H9 (cell line): ENCODE data around the gene KCTD16. TPM values are rescaled to one million over a fixed set of nuclear protein-coding genes. Genes with fewer than 3 reads are reported as not detected.

ENCODE experiments used
- DNase-seq: peaks from one replicate; pipeline ENCODE4 v3.0.0-alpha.2; 2017
- H2AFZ ChIP-seq: one replicate; pipeline ENCODE4 v1.6.1; 2013; ENCODE audit warnings: mild to moderate bottlenecking, low read length, control low read depth, moderate library complexity
- H2AK5ac ChIP-seq: 2 replicates; pipeline ENCODE4 v1.6.1; 2013; ENCODE audit warnings: low read length, control low read depth, mixed read lengths; ENCODE audit not compliant: insufficient read length
- H2BK120ac ChIP-seq: one replicate; pipeline ENCODE4 v1.6.1; 2013; ENCODE audit warnings: low read depth, mild to moderate bottlenecking, low read length, control low read depth, inconsistent platforms; ENCODE audit not compliant: poor library complexity, severe bottlenecking
- H2BK12ac ChIP-seq: 2 replicates; pipeline ENCODE4 v1.6.1; 2013; ENCODE audit warnings: low read length, control low read depth, mixed read lengths, low read depth; ENCODE audit not compliant: insufficient read length
- H2BK15ac ChIP-seq: 2 replicates; pipeline ENCODE4 v1.6.1; 2013; ENCODE audit warnings: low read depth, low read length, control low read depth
- H2BK20ac ChIP-seq: one replicate; pipeline ENCODE4 v1.6.1; 2013; ENCODE audit warnings: low read depth, mild to moderate bottlenecking, low read length, control low read depth, inconsistent platforms; ENCODE audit not compliant: poor library complexity, severe bottlenecking
- H2BK5ac ChIP-seq: 2 replicates; pipeline ENCODE4 v1.6.1; 2013; ENCODE audit warnings: low read length, control low read depth, mixed read lengths; ENCODE audit not compliant: insufficient read length
- H3K14ac ChIP-seq: 2 replicates; pipeline ENCODE4 v1.6.1; 2013; ENCODE audit warnings: low read length, control low read depth; ENCODE audit not compliant: insufficient read depth
- H3K18ac ChIP-seq: 2 replicates; pipeline ENCODE4 v1.6.1; 2013; ENCODE audit warnings: low read depth, mild to moderate bottlenecking, mixed read lengths, low read length, control low read depth; ENCODE audit not compliant: insufficient read length
- H3K23ac ChIP-seq: 2 replicates; pipeline ENCODE4 v1.6.1; 2013; ENCODE audit warnings: low read length, control low read depth, mixed read lengths, low read depth; ENCODE audit not compliant: insufficient read length
- H3K23me2 ChIP-seq: 2 replicates; pipeline ENCODE4 v1.6.1; 2013; ENCODE audit warnings: low read depth, mild to moderate bottlenecking, mixed read lengths, low read length, control low read depth; ENCODE audit not compliant: insufficient read length, poor library complexity, severe bottlenecking
- H3K27ac ChIP-seq: 2 replicates; pipeline ENCODE4 v1.5.1; 2013; ENCODE audit warnings: low read length, control low read depth, mixed read lengths, low read depth; ENCODE audit not compliant: insufficient read length
- H3K27me3 ChIP-seq: 2 replicates; pipeline ENCODE4 v1.6.1; 2013; ENCODE audit warnings: low read length, control low read depth, inconsistent platforms; ENCODE audit not compliant: insufficient read depth
- H3K4ac ChIP-seq: 2 replicates; pipeline ENCODE4 v1.6.1; 2013; ENCODE audit warnings: low read depth, mild to moderate bottlenecking, control low read depth, inconsistent platforms, low read length, moderate library complexity
- H3K4me1 ChIP-seq: 2 replicates; pipeline ENCODE4 v1.6.1; 2013; ENCODE audit warnings: low read length, control low read depth, inconsistent platforms; ENCODE audit not compliant: insufficient read depth
- H3K4me2 ChIP-seq: 2 replicates; pipeline ENCODE4 v1.6.1; 2013; ENCODE audit warnings: low read length, control low read depth, mixed read lengths; ENCODE audit not compliant: insufficient read length, insufficient read depth
- H3K56ac ChIP-seq: 2 replicates; pipeline ENCODE4 v1.6.1; 2013; ENCODE audit warnings: low read depth, mild to moderate bottlenecking, mixed read lengths, low read length, control low read depth; ENCODE audit not compliant: insufficient read length
- H3K79me1 ChIP-seq: 2 replicates; pipeline ENCODE4 v1.6.1; 2013; ENCODE audit warnings: low read depth, mild to moderate bottlenecking, moderate library complexity, low read length, control low read depth, inconsistent platforms; ENCODE audit not compliant: insufficient read depth, poor library complexity, severe bottlenecking
- H3K79me2 ChIP-seq: 2 replicates; pipeline ENCODE4 v1.6.1; 2013; ENCODE audit warnings: low read length, control low read depth, inconsistent platforms; ENCODE audit not compliant: insufficient read depth
- H3K9ac ChIP-seq: 2 replicates; pipeline ENCODE4 v1.6.1; 2013; ENCODE audit warnings: low read length, control low read depth, mixed read lengths; ENCODE audit not compliant: insufficient read length; ENCODE audit errors: extremely low read depth
- H3K9me3 ChIP-seq: one replicate; pipeline ENCODE4 v1.6.1; 2013; ENCODE audit warnings: low read depth, low read length, inconsistent platforms; ENCODE audit not compliant: control insufficient read depth
- H3T11ph ChIP-seq: one replicate; pipeline ENCODE4 v1.6.1; 2013; ENCODE audit warnings: mild to moderate bottlenecking, low read length, control low read depth, inconsistent platforms
- H4K20me1 ChIP-seq: one replicate; pipeline ENCODE4 v1.6.1; 2013; ENCODE audit not compliant: control insufficient read depth, insufficient read length, insufficient read depth
- H4K5ac ChIP-seq: 2 replicates; pipeline ENCODE4 v1.6.1; 2013; ENCODE audit warnings: low read depth, mild to moderate bottlenecking, mixed read lengths, low read length, control low read depth; ENCODE audit not compliant: insufficient read length
- H4K8ac ChIP-seq: replicated peaks from 2 replicates; pipeline ENCODE4 v1.6.1; 2013; ENCODE audit warnings: low read length, control low read depth, mixed read lengths, low read depth; ENCODE audit not compliant: insufficient read length
- H4K91ac ChIP-seq: 2 replicates; pipeline ENCODE4 v1.6.1; 2013; ENCODE audit warnings: low read depth, mild to moderate bottlenecking, moderate library complexity, mixed read lengths, low read length, control low read depth; ENCODE audit not compliant: insufficient read length
- H3K27ac Mint-ChIP-seq, 3 experiments: 2 replicates in 2 of 3; 3 replicates in 1 of 3; pipeline ENCODE4 v1.8.0; 2020 to 2021; ENCODE audit warnings: mixed read lengths in 3 of 3, mild to moderate bottlenecking in 1 of 3, moderate library complexity in 1 of 3
- H3K27me3 Mint-ChIP-seq: 2 replicates; pipeline ENCODE4 v1.8.0; 2021; ENCODE audit warnings: low read depth, mild to moderate bottlenecking, moderate library complexity, mixed read lengths
- H3K36me3 Mint-ChIP-seq, 3 experiments: 2 replicates in 2 of 3; 3 replicates in 1 of 3; pipeline ENCODE4 v1.8.0; 2020 to 2021; ENCODE audit warnings: low read depth in 3 of 3, mixed read lengths in 3 of 3; ENCODE audit not compliant: insufficient read depth in 1 of 3
- H3K4me1 Mint-ChIP-seq, 2 experiments: 2 replicates each; pipeline ENCODE4 v1.8.0; 2020; ENCODE audit warnings: mixed read lengths in 2 of 2
- H3K4me3 Mint-ChIP-seq, 2 experiments: 2 replicates in 1 of 2; 3 replicates in 1 of 2; pipeline ENCODE4 v1.8.0; 2020 to 2021; ENCODE audit warnings: mild to moderate bottlenecking in 2 of 2, mixed read lengths in 2 of 2, moderate library complexity in 1 of 2
- H3K9me3 Mint-ChIP-seq, 2 experiments: 2 replicates in 1 of 2; 3 replicates in 1 of 2; pipeline ENCODE4 v1.8.0; 2020; ENCODE audit warnings: mild to moderate bottlenecking in 2 of 2, mixed read lengths in 2 of 2, moderate library complexity in 1 of 2
- CTCF ChIP-seq: fragments of 200-600 bp; sonication (generic); conservative IDR thresholded peaks from 3 replicates; pipeline ENCODE4 v1.8.0; 2021; ENCODE audit warnings: antibody characterized with exemption, mild to moderate bottlenecking
- WGBS: extraction: QIAGEN DNeasy Blood & Tissue Kit; methylation state at CpG from one replicate; pipeline ENCODE4 v1.1.7; 2013; ENCODE audit warnings: missing lambda C conversion rate, low lambda C conversion rate, mixed read lengths; ENCODE audit not compliant: insufficient read length; ENCODE audit errors: extremely low coverage; 5-methylcytosine and 5-hydroxymethylcytosine counted together
- total RNA-seq: library from RNA; stranded (reverse); gene quantifications from 2 replicates; pipeline ENCODE4 v1.2.1, GENCODE V29; 2021

KCTD16 gene
- total RNA-seq, 1 experiment from 2014 or later: 0.09 TPM

DNA sequence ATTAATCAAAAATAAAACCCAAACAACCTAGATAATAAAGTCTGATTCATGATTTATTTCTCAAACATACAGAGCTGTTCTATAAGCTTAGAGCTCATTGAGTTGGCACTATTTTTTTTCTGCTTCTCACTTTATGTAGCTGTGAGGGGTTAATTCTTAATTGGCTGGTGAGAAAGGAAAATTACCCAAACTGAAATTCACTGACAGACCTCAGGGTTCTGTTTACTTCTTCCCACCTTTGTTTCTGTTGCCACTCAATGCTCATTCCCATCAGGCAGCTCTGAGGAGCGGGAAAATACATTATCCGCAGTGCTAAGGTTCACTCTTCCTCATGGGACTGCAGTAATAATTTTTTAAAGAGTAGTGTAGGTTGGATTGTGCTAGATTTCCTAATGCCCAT, 139.9 kb downstream of the KCTD16 start:
- no peak overlapping the region for H4K91ac ChIP-seq
- no peaks in the 10 kb centered on the region for H4K20me1 ChIP-seq
- no peak overlapping the region for H4K5ac ChIP-seq
- Mint-ChIP-seq H3K4me3 (no peak overlapping the region), H3K4me1 (peaks cover 0 to 4% of the 10 kb centered on the region in 2 experiments; a peak in 1 of 4 replicates), H3K36me3 (no peaks in the 10 kb centered on the region), H3K9me3 (no peaks in the 10 kb centered on the region; a peak in 1 of 5 replicates), H3K27me3 (no peaks in the 10 kb centered on the region), H3K27ac (no peak overlapping the region)
- no peak overlapping the region for H2AFZ ChIP-seq
- no peak overlapping the region for H3K9ac ChIP-seq
- H3K9me3 ChIP-seq: no peaks in the 10 kb centered on the region
- no peak overlapping the region for H3T11ph ChIP-seq
- no peaks in the 10 kb centered on the region for H3K4me1 ChIP-seq
- no peak overlapping the region for H2BK5ac ChIP-seq
- no peak overlapping the region for H3K27ac ChIP-seq
- H3K23ac ChIP-seq: no peak overlapping the region
- DNase-seq: no peak
- no peaks in the 10 kb centered on the region for H3K79me2 ChIP-seq
- no peak overlapping the region for H2BK20ac ChIP-seq
- no CpG with 5 or more reads among the region's 2 CpGs for WGBS
- no peaks in the 10 kb centered on the region for H3K79me1 ChIP-seq
- H3K18ac ChIP-seq: no peak overlapping the region
- no peak overlapping the region for H2BK12ac ChIP-seq
- H2BK15ac ChIP-seq: no peak overlapping the region
- H3K27me3 ChIP-seq: no peaks in the 10 kb centered on the region
- H4K8ac ChIP-seq: no peak overlapping the region
- no peak overlapping the region for H3K4ac ChIP-seq
- H3K14ac ChIP-seq: no peak overlapping the region
- no peak overlapping the region for H2BK120ac ChIP-seq
- no peaks in the 10 kb centered on the region for H3K23me2 ChIP-seq
- no peak for TF ChIP-seq CTCF
- H3K56ac ChIP-seq: no peak overlapping the region
- H3K4me2 ChIP-seq: no peak overlapping the region
- H2AK5ac ChIP-seq: no peak overlapping the region
